GM12878 (cell line): ENCODE data around the gene KCNK17.
A peak's percentile ranks its signal among the peaks of the same experiment; 100 is the strongest.

ENCODE experiments used
- EZH2 ChIP-seq: IDR thresholded peaks from 2 replicates; pipeline ENCODE4 v1.6.1; 2012; ENCODE audit warnings: low read depth, mild to moderate bottlenecking, control low read depth, inconsistent platforms, low read length, borderline replicate concordance; ENCODE audit not compliant: control insufficient read depth
- NFIC ChIP-seq: IDR thresholded peaks from 2 replicates; pipeline ENCODE4 v1.6.1; 2012; ENCODE audit warnings: low read depth, mild to moderate bottlenecking, inconsistent platforms, low read length, moderate library complexity
- RCOR1 ChIP-seq: conservative IDR thresholded peaks from 2 replicates; pipeline ENCODE4 v1.6.1; 2012; ENCODE audit warnings: low read depth, low read length, improper control_type of control experiment
- SREBF1 ChIP-seq: IDR thresholded peaks from 2 replicates; pipeline ENCODE4 v1.6.1; 2012; ENCODE audit warnings: mild to moderate bottlenecking, low read length
- TF ChIP-seq, protein P1 (sequence below), 3 experiments: IDR thresholded peaks in 2 of 3; conservative IDR thresholded peaks in 1 of 3; 2 replicates each; pipeline ENCODE4 v1.5.1; 2011; ENCODE audit warnings: low read depth in 3 of 3, low read length in 3 of 3, mild to moderate bottlenecking in 3 of 3, control low read depth in 2 of 3, moderate library complexity in 2 of 3, inconsistent platforms in 1 of 3, mixed read lengths in 1 of 3; ENCODE audit not compliant: control insufficient read depth in 2 of 3, insufficient read depth in 1 of 3; ENCODE audit errors: extremely low read depth in 1 of 3

- TF ChIP-seq, protein P1, sequence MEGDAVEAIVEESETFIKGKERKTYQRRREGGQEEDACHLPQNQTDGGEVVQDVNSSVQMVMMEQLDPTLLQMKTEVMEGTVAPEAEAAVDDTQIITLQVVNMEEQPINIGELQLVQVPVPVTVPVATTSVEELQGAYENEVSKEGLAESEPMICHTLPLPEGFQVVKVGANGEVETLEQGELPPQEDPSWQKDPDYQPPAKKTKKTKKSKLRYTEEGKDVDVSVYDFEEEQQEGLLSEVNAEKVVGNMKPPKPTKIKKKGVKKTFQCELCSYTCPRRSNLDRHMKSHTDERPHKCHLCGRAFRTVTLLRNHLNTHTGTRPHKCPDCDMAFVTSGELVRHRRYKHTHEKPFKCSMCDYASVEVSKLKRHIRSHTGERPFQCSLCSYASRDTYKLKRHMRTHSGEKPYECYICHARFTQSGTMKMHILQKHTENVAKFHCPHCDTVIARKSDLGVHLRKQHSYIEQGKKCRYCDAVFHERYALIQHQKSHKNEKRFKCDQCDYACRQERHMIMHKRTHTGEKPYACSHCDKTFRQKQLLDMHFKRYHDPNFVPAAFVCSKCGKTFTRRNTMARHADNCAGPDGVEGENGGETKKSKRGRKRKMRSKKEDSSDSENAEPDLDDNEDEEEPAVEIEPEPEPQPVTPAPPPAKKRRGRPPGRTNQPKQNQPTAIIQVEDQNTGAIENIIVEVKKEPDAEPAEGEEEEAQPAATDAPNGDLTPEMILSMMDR (IDR thresholded peaks at IDR 0.05 in 2 of 3, conservative IDR thresholded peaks at IDR 0.05 in 1 of 3; ENCODE audit: control insufficient read depth in 2 of 3, extremely low read depth in 1 of 3, insufficient read depth in 1 of 3, low read depth in 3 of 3, low read length in 3 of 3): peak; percentile 24 to 39 (median 37); a peak in 3 of 6 replicates
- TF ChIP-seq NFIC: no peak
- no peak for TF ChIP-seq EZH2
- TF ChIP-seq SREBF1: no peak
- TF ChIP-seq RCOR1: no peak
These were observed 12.6 kb downstream of the KCNK17 start for GRCh38 chr6:39301606-39302005.
